Type B pancreatic cell (in vitro differentiated cells): ENCODE measurements around the gene LEMD1. TPM values are rescaled to one million over a fixed set of nuclear protein-coding genes. Genes with fewer than 3 reads are reported as not detected.

ENCODE experiments used
- DNase-seq: peaks from one replicate; pipeline ENCODE4 v3.0.0; 2021; ENCODE audit warnings: mixed read lengths; ENCODE audit not compliant: unreplicated experiment; ENCODE audit errors: extremely low spot score
- H3K27ac Mint-ChIP-seq: 2 replicates; pipeline ENCODE4 v1.8.0; 2021; ENCODE audit warnings: mild to moderate bottlenecking, mixed read lengths
- H3K27me3 Mint-ChIP-seq: 2 replicates; pipeline ENCODE4 v1.8.0; 2021; ENCODE audit warnings: mixed read lengths
- H3K36me3 Mint-ChIP-seq: 2 replicates; pipeline ENCODE4 v1.8.0; 2021; ENCODE audit warnings: mixed read lengths
- H3K4me1 Mint-ChIP-seq: one replicate; pipeline ENCODE4 v1.8.0; 2021; ENCODE audit warnings: mixed read lengths; ENCODE audit not compliant: unreplicated experiment
- H3K4me3 Mint-ChIP-seq: 2 replicates; pipeline ENCODE4 v1.8.0; 2021; ENCODE audit warnings: mild to moderate bottlenecking, mixed read lengths
- H3K9me3 Mint-ChIP-seq: 2 replicates; pipeline ENCODE4 v1.8.0; 2021; ENCODE audit warnings: mixed read lengths
- total RNA-seq: library from RNA; stranded (reverse); gene quantifications from 2 replicates; pipeline ENCODE4 v1.2.1, GENCODE V29; 2021; ENCODE audit warnings: low replicate concordance
- TF ChIP-seq, protein P1 (sequence below): fragments of 200-600 bp; sonication (generic); conservative IDR thresholded peaks from 2 replicates; pipeline ENCODE4 v1.5.0; 2021; ENCODE audit warnings: antibody characterized with exemption, mild to moderate bottlenecking

Gene LEMD1
- total RNA-seq, 1 donor from 2014 or later = 5.5 TPM

DNA sequence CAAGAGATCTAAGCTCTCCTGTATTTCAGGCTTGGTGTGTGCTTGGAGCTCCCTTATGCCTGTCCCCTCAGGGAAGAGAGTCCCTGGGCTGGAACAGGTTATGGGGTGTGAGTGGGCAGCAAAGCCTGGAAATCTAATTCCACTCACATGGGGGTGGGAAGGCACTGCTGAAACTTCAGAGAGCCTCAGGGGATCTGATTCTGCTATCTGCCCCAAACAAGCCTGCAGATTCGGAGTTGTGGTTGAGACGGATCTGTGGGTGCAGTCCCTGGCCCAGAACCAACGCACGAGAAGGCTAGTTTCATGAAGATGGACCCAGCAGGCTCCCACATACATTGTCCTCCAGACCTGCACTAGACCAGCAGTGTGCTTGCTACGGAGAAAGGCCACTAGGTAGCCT, 31.1 kb upstream of the LEMD1 start:
- no peak overlapping the region for H3K4me3 Mint-ChIP-seq
- no peaks in the 10 kb centered on the region for H3K36me3 Mint-ChIP-seq
- TF ChIP-seq, protein P1, sequence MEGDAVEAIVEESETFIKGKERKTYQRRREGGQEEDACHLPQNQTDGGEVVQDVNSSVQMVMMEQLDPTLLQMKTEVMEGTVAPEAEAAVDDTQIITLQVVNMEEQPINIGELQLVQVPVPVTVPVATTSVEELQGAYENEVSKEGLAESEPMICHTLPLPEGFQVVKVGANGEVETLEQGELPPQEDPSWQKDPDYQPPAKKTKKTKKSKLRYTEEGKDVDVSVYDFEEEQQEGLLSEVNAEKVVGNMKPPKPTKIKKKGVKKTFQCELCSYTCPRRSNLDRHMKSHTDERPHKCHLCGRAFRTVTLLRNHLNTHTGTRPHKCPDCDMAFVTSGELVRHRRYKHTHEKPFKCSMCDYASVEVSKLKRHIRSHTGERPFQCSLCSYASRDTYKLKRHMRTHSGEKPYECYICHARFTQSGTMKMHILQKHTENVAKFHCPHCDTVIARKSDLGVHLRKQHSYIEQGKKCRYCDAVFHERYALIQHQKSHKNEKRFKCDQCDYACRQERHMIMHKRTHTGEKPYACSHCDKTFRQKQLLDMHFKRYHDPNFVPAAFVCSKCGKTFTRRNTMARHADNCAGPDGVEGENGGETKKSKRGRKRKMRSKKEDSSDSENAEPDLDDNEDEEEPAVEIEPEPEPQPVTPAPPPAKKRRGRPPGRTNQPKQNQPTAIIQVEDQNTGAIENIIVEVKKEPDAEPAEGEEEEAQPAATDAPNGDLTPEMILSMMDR = no peak
- DNase-seq = no peak
- peaks cover 29% of the 10 kb centered on the region for H3K4me1 Mint-ChIP-seq
- no peaks in the 10 kb centered on the region for H3K9me3 Mint-ChIP-seq
- peaks cover 56% of the 10 kb centered on the region for H3K27me3 Mint-ChIP-seq
- no peak overlapping the region for H3K27ac Mint-ChIP-seq

DNA sequence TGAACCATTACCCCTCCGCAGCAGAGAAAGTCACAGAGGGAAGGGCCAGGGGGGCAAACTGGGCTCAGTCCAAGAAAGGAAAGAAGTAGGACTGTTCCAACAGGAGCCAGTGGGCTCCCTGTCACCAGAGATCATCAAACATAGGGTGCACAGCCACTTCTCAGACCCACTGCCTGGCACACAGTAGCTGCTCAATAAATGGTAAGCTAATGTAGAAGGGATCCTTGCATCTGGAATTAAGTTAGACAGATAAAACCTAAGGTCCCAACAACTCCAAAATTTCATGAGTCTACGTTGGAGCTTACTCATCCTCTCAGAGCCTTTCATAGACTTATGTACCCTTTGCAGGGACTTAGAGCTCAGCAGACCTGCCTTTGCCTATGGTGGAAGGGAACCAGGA, 30.5 kb upstream of the LEMD1 start:
- Mint-ChIP-seq H3K4me3 (no peak overlapping the region), H3K4me1 (peaks cover 32% of the 10 kb centered on the region), H3K9me3 (no peaks in the 10 kb centered on the region), H3K36me3 (no peaks in the 10 kb centered on the region), H3K27me3 (peaks cover 50% of the 10 kb centered on the region), H3K27ac (peak overlapping the region; percentile 96)
- TF ChIP-seq, protein P1 = no peak
- no peak for DNase-seq

DNA sequence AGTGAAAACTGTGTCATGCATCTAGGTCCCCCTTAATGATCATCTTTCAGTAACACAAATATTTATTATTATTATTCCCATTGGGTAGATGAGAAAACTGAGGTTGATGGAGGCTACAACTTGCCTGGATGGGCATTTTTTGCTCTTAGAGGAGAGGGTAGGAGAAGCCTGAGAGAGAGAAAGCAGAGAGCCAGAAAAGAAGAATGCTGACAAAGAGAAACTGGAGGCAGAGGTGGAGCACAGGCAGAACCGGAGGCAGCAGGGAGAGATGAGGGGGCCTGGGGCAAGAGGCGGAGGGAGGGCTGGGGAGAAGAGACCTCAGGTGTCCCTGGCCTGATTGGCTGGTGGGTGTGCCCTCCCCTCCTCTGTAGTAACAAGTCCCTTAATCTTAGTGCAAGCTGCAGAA, 29.9 kb upstream of the LEMD1 start:
- DNase-seq = no peak

DNA sequence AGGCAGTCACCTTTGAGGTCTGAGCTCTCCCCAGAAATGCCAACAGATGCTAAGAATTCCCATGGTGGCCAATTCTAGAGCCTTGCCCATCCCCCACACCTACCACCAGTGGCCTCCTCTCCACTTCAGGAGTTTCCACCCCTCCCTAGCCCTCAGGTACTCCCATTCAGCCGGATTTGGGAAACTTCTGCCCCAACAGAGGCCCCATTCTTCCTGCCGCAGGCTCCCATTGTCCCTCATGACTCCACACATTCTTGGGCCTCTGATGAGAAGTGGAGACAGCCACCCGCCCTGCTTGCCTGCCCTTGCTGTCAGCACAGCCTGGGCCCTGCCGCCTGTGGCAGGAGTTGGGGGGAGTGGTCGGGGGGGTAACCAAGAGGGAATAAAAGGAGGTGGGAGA, 29.3 kb upstream of the LEMD1 start:
- Mint-ChIP-seq H3K9me3 (no peaks in the 10 kb centered on the region), H3K27ac (peak overlapping the region; percentile 96), H3K4me3 (peak overlapping the region; percentile 96), H3K27me3 (peaks cover 44% of the 10 kb centered on the region), H3K36me3 (no peaks in the 10 kb centered on the region), H3K4me1 (peaks cover 41% of the 10 kb centered on the region)
- TF ChIP-seq, protein P1 = no peak
- no peak for DNase-seq

More for the DNA sequence above, 29.9 kb upstream of the LEMD1 start:
- Mint-ChIP-seq H3K27ac (peak overlapping the region; percentile 96), H3K4me1 (peaks cover 38% of the 10 kb centered on the region), H3K4me3 (peak overlapping the region; percentile 96), H3K9me3 (no peaks in the 10 kb centered on the region), H3K27me3 (peaks cover 49% of the 10 kb centered on the region), H3K36me3 (no peaks in the 10 kb centered on the region)
- TF ChIP-seq, protein P1 = no peak

DNA sequence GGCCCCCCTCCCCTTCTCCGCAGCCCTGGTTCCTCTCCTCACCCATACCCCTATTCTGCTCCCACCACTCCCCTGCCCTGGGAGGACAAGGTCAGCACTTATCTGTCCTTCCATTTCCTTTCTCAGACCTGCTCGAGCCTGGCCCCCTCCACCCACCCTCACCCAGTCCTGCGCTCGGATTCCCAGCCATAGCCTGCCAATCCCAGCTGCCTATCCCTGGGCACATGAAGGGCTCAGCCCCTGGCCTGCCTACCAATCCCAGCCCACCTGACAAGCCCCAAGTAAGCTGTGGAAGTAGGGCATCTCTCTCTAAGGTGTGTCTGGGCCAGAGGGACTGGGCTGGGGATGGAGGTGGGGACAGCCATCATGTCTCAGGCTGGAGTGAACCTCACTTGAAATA, 28.6 kb upstream of the LEMD1 start:
- H3K9me3 Mint-ChIP-seq = no peaks in the 10 kb centered on the region
- peaks cover 49% of the 10 kb centered on the region for H3K4me1 Mint-ChIP-seq
- H3K27ac Mint-ChIP-seq = peak overlapping the region; percentile 96
- peaks cover 6% of the 10 kb centered on the region for H3K36me3 Mint-ChIP-seq
- peak overlapping the region; percentile 96 for H3K4me3 Mint-ChIP-seq
- H3K27me3 Mint-ChIP-seq = peaks cover 38% of the 10 kb centered on the region
- DNase-seq = no peak
- TF ChIP-seq, protein P1 = peak; percentile 6
